GM12878 (cell line): Measurements from ENCODE around the gene ETV6. TPM values are rescaled to one million over a fixed set of nuclear protein-coding genes. Genes with fewer than 3 reads are reported as not detected.

Experiments
- ATAC-seq: fragments of 200-7000 bp; cut with Tn5 transposase; 3 replicates; pipeline ENCODE4 v1.9.1; 2020; ENCODE audit warnings: mild to moderate bottlenecking, moderate library complexity
- BruUV-seq: library from RNA; stranded (reverse); fragments of 400-500 nt; replicated peaks from 2 replicates; lab custom pipeline; 2021; lab: Mats Ljungman, UMichigan
- CTCF ChIA-PET: fragments of 300-600 bp; sonication (Branson Sonifier 250); formaldehyde crosslinking; extraction: SDS; loops from one replicate; lab custom pipeline; 2021; ENCODE audit warnings: inconsistent platforms; lab: Yijun Ruan, JAX
- POLR2A ChIA-PET: fragments of 350-600 bp; formaldehyde crosslinking; extraction: SDS; loops from one replicate; lab custom pipeline; 2021; ENCODE audit warnings: inconsistent platforms; lab: Charles Lee
- RAD21 ChIA-PET: fragments of 300-600 bp; sonication (Branson Sonifier 250); formaldehyde crosslinking; loops from one replicate; lab custom pipeline; 2023; ENCODE audit warnings: antibody characterized with exemption; ENCODE audit not compliant: unreplicated experiment; lab: Charles Lee
- SMC1A ChIA-PET: fragments of 300-600 bp; sonication (Branson Sonifier 250); formaldehyde crosslinking; loops from one replicate; lab custom pipeline; 2023; ENCODE audit not compliant: unreplicated experiment, uncharacterized antibody; lab: Charles Lee
- DNase-seq: peaks from one replicate; pipeline ENCODE4 v3.0.0-alpha.2; 2011; ENCODE audit warnings: low read depth, low spot score
- FAIRE-seq: peaks from 3 replicates; lab custom pipeline; 2011; peaks lifted over from hg19 to GRCh38; lab: Jason Lieb, UNC
- H2AFZ ChIP-seq: 2 replicates; pipeline ENCODE4 v1.6.0; 2011; ENCODE audit warnings: low read depth, low read length, control low read depth; ENCODE audit not compliant: control insufficient read depth
- H3K27ac ChIP-seq: 2 replicates; pipeline ENCODE4 v1.5.1; 2011; ENCODE audit warnings: control low read depth; ENCODE audit not compliant: control insufficient read depth, insufficient read depth
- H3K27me3 ChIP-seq, 2 experiments: replicated peaks in 1 of 2; 2 replicates each; pipeline versions ENCODE4 v1.6.0 to v1.6.1; 2011; ENCODE audit warnings: low read length in 1 of 2; ENCODE audit not compliant: control insufficient read depth in 2 of 2, insufficient read depth in 2 of 2
- H3K36me3 ChIP-seq, 2 experiments: 2 replicates each; pipeline ENCODE4 v1.5.1; 2011; ENCODE audit warnings: low read length in 1 of 2; ENCODE audit not compliant: control insufficient read depth in 2 of 2, insufficient read depth in 2 of 2
- H3K4me1 ChIP-seq: 2 replicates; pipeline ENCODE4 v1.6.1; 2011; ENCODE audit warnings: mild to moderate bottlenecking, low read length, moderate library complexity, mixed read lengths; ENCODE audit not compliant: control insufficient read depth, insufficient read depth
- H3K4me2 ChIP-seq: 2 replicates; pipeline ENCODE4 v1.6.0; 2011; ENCODE audit warnings: control low read depth; ENCODE audit not compliant: control insufficient read depth, insufficient read depth
- H3K4me3 ChIP-seq: fragments of 200-600 bp; sonication (generic); 2 replicates; pipeline ENCODE4 v1.5.1; 2016
- H3K79me2 ChIP-seq: 2 replicates; pipeline ENCODE4 v1.6.0; 2011; ENCODE audit warnings: low read length; ENCODE audit not compliant: control insufficient read depth, insufficient read depth
- H3K9ac ChIP-seq: 2 replicates; pipeline ENCODE4 v1.8.0; 2011; ENCODE audit warnings: low read length, control low read depth, mixed read lengths; ENCODE audit not compliant: control insufficient read depth, insufficient read depth
- H3K9me3 ChIP-seq: replicated peaks from 3 replicates; pipeline ENCODE4 v1.5.1; 2011; ENCODE audit warnings: mild to moderate bottlenecking, low read length; ENCODE audit not compliant: control insufficient read depth, insufficient read depth
- H4K20me1 ChIP-seq: 2 replicates; pipeline ENCODE4 v1.6.0; 2011; ENCODE audit not compliant: control insufficient read depth, insufficient read depth
- ASH2L ChIP-seq: fragments of 300-600, 200-600 bp; sonication (generic); IDR thresholded peaks from 2 replicates; pipeline ENCODE4 v1.6.1; 2017; ENCODE audit warnings: low read depth, mild to moderate bottlenecking, borderline replicate concordance
- ATF7 ChIP-seq: fragments of 450-650 bp; IDR thresholded peaks from 2 replicates; pipeline ENCODE4 v1.6.1; 2016; ENCODE audit warnings: low read depth, mild to moderate bottlenecking
- E2F8 ChIP-seq: fragments of 450-650 bp; IDR thresholded peaks from 2 replicates; pipeline ENCODE4 v1.6.1; 2018; ENCODE audit warnings: mild to moderate bottlenecking, low read depth, moderate library complexity; ENCODE audit not compliant: partially characterized antibody
- GATAD2B ChIP-seq: fragments of 450-650 bp; conservative IDR thresholded peaks from 2 replicates; pipeline ENCODE4 v1.6.1; 2017; ENCODE audit warnings: low read depth, mild to moderate bottlenecking, moderate library complexity
- MEF2B ChIP-seq: fragments of 450-650 bp; IDR thresholded peaks from 2 replicates; pipeline ENCODE4 v1.6.1; 2018; ENCODE audit warnings: mild to moderate bottlenecking, moderate library complexity; ENCODE audit not compliant: partially characterized antibody, poor library complexity, severe bottlenecking
- NFXL1 ChIP-seq: fragments of 450-650 bp; IDR thresholded peaks from 2 replicates; pipeline ENCODE4 v1.6.1; 2017; ENCODE audit warnings: antibody characterized with exemption, mild to moderate bottlenecking, borderline replicate concordance
- NR2F1 ChIP-seq: fragments of 450-650 bp; conservative IDR thresholded peaks from 2 replicates; pipeline ENCODE4 v1.6.1; 2017; ENCODE audit warnings: mild to moderate bottlenecking
- POLR2AphosphoS2 ChIP-seq: IDR thresholded peaks from 2 replicates; pipeline ENCODE4 v1.6.1; 2011; ENCODE audit warnings: low read depth, mild to moderate bottlenecking, low read length, improper control_type of control experiment, moderate library complexity
- SREBF2 ChIP-seq: IDR thresholded peaks from 2 replicates; pipeline ENCODE4 v1.6.1; 2012; ENCODE audit warnings: mild to moderate bottlenecking, low read length
- YY1 ChIP-seq: IDR thresholded peaks from 2 replicates; pipeline ENCODE4 v1.6.1; 2011; ENCODE audit warnings: low read depth, mild to moderate bottlenecking, low read length
- WGBS: methylation state at CpG from one replicate; pipeline ENCODE4 v1.1.6; 2016; ENCODE audit warnings: low lambda C conversion rate; ENCODE audit not compliant: insufficient replicate concordance, insufficient coverage; ENCODE audit errors: missing lambda C conversion rate; 5-methylcytosine and 5-hydroxymethylcytosine counted together
- in situ Hi-C: fragments of 300-500 bp; cut with MboI; formaldehyde crosslinking; loops from 9 replicates; pipeline ENCODE4 v1.14.3; 2018; ENCODE audit warnings: mixed read lengths
- intact Hi-C: fragments of 100-400 bp; cut with micrococcal nuclease; formaldehyde crosslinking; loops from one replicate; pipeline ENCODE4 v1.14.2; 2022; ENCODE audit not compliant: unreplicated experiment
- polyA plus RNA-seq, 11 experiments: library from polyadenylated mRNA; depleted of rRNA in 4 of 11; unstranded in 6 of 11; stranded (reverse) in 5 of 11; fragments of >200 nt; fragmentation: Nextera tagmentation in 4 of 11; fragmentation: Illumina TruSeq in 1 of 11; extraction: Ambion mirVana in 4 of 11; extraction: Trizol in 1 of 11; gene quantifications; 1 replicate in 1 of 11; 2 replicates in 10 of 11; pipeline versions ENCODE4 v1.2.1 to v1.2.3, GENCODE V29; 2011 to 2016; ENCODE audit warnings: inconsistent platforms in 2 of 11, missing spikeins in 2 of 11, low read depth in 1 of 11
- total RNA-seq, 4 experiments: library from RNA; depleted of rRNA in 3 of 4; stranded (reverse); fragments of >200 nt in 3 of 4; fragmentation: Illumina TruSeq in 1 of 4; extraction: Trizol in 1 of 4; gene quantifications; 2 replicates each; pipeline versions ENCODE4 v1.2.1 to v1.2.3, GENCODE V29; 2013 to 2021
- TF ChIP-seq, protein P1 (sequence below): fragments of 150-350 bp; IDR thresholded peaks from 2 replicates; pipeline ENCODE4 v1.6.1; 2016; ENCODE audit warnings: low read depth, low read length

The ETV6 gene
- total and polyA plus RNA-seq, 10 of the 15 experiments (the other 5 are each of a cell fraction or from before 2014, with no cell fraction given) = 6.6 to 74.8 (median 24.6) TPM

GRCh38 chr12:11723993-11724392, 74.5 kb downstream of the ETV6 start:
- no peak for TF ChIP-seq E2F8
- TF ChIP-seq, protein P1, sequence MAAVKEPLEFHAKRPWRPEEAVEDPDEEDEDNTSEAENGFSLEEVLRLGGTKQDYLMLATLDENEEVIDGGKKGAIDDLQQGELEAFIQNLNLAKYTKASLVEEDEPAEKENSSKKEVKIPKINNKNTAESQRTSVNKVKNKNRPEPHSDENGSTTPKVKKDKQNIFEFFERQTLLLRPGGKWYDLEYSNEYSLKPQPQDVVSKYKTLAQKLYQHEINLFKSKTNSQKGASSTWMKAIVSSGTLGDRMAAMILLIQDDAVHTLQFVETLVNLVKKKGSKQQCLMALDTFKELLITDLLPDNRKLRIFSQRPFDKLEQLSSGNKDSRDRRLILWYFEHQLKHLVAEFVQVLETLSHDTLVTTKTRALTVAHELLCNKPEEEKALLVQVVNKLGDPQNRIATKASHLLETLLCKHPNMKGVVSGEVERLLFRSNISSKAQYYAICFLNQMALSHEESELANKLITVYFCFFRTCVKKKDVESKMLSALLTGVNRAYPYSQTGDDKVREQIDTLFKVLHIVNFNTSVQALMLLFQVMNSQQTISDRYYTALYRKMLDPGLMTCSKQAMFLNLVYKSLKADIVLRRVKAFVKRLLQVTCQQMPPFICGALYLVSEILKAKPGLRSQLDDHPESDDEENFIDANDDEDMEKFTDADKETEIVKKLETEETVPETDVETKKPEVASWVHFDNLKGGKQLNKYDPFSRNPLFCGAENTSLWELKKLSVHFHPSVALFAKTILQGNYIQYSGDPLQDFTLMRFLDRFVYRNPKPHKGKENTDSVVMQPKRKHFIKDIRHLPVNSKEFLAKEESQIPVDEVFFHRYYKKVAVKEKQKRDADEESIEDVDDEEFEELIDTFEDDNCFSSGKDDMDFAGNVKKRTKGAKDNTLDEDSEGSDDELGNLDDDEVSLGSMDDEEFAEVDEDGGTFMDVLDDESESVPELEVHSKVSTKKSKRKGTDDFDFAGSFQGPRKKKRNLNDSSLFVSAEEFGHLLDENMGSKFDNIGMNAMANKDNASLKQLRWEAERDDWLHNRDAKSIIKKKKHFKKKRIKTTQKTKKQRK = no peak
- TF ChIP-seq GATAD2B = no peak
- TF ChIP-seq YY1 = no peak
- TF ChIP-seq MEF2B = no peak
- TF ChIP-seq SREBF2 = no peak
- no peak for TF ChIP-seq NFXL1
- TF ChIP-seq ATF7 = no peak
- no peak for TF ChIP-seq ASH2L
- 0 out of 2 replicates have a peak, but pooled peaks have one; percentile 16 for TF ChIP-seq NR2F1
- TF ChIP-seq POLR2AphosphoS2 = 0 out of 2 replicates have a peak, but pooled peaks have one; percentile 17
- no peak overlapping the region for H2AFZ ChIP-seq
- no peak overlapping the region for H3K4me3 ChIP-seq
- peaks cover 11 to 14% of the 10 kb centered on the region in 2 experiments for H3K36me3 ChIP-seq
- BruUV-seq = no TSS peak
- H3K9ac ChIP-seq = no peak overlapping the region; the same call in 1 of the 2 replicates
- peak overlapping the region; percentile 89 for H3K27ac ChIP-seq
- ATAC-seq (peak; percentile 3), FAIRE-seq (no peak), DNase-seq (no peak)
- H3K79me2 ChIP-seq = peaks cover 100% of the 10 kb centered on the region
- CTCF ChIA-PET = no interaction called here
- WGBS = 87% methylated on average over 6 of the region's 6 CpGs
- no peaks in the 10 kb centered on the region for H4K20me1 ChIP-seq
- peaks cover 98% of the 10 kb centered on the region for H3K4me1 ChIP-seq
- H3K27me3 ChIP-seq = no peaks in the 10 kb centered on the region
- H3K4me2 ChIP-seq = peak overlapping the region; percentile 10; the same call in 1 of the 2 replicates
- intact Hi-C loops (no loop called here), in situ Hi-C loops (no loop called here)
- SMC1A ChIA-PET = interaction anchor here (0.9 to 21.5 kb wide), 9 partner anchors 8 to 178 kb away, joined by 3 to 433 read pairs (median 4); no protein-coding TSS in a partner anchor
- POLR2A ChIA-PET = interaction anchor here (0.6 to 1.3 kb wide), 5 partner anchors 20 to 71 kb away, joined by 3 to 4 read pairs (median 3); no protein-coding TSS in a partner anchor
- RAD21 ChIA-PET = interaction anchor here (1.1 to 19.9 kb wide), 4 partner anchors 22 to 309 kb away, joined by 3 to 497 read pairs (median 4); no protein-coding TSS in a partner anchor
- peaks cover 5% of the 10 kb centered on the region for H3K9me3 ChIP-seq
